Measurements from ENCODE around the gene PRKAR1A.
"Not testable (repeated sequence)": the region's sequence is repeated elsewhere in the genome, so short reads cannot be mapped to it uniquely, and the experiment has no call there.

The PRKAR1A gene

DNA sequence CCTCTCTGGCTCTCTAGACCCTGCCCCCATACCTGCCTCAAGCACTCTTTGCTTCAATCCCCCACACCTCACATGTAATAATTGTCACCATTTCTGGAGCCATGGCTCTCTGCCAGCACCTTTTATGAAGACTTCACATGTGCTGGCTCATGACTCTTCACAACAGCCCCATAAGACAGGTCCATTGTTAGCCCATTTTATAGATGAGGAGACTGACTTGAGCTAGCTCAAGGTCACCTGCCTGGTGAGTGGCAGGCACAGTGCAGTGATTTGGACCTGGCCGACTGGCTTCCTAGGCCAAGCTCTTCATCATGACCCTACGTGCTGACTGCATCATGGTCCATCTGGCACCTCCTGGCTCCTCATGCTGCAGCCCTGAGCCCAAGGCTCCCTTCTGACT, 63.9 kb downstream of the PRKAR1A start:
- no peak for DNase-seq (ENCODE audit: extremely low read depth in 1 of 2, low read depth in 1 of 2)

GRCh38 chr17:68576811-68577496, 64.7 kb downstream of the PRKAR1A start:
- no peak for DNase-seq (ENCODE audit: extremely low read depth in 1 of 2, low read depth in 1 of 2)

DNA sequence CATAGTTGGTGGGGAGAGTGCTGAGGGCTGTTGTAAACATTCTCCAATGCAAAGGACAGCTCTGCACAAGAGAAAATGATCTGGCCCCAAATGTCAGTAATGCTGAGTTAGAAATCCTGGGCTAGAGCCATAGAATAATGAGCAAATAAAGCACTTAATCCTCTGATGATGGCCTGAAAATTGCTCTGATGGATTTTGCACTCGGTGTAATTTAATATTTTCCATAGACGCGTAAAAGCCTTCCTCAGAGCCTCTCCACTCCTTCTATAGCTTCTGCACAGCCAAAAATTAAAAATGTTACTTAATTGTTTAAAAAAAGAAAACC, 65.2 kb downstream of the PRKAR1A start:
- no peak for DNase-seq (ENCODE audit: extremely low read depth in 1 of 2, low read depth in 1 of 2)

DNA sequence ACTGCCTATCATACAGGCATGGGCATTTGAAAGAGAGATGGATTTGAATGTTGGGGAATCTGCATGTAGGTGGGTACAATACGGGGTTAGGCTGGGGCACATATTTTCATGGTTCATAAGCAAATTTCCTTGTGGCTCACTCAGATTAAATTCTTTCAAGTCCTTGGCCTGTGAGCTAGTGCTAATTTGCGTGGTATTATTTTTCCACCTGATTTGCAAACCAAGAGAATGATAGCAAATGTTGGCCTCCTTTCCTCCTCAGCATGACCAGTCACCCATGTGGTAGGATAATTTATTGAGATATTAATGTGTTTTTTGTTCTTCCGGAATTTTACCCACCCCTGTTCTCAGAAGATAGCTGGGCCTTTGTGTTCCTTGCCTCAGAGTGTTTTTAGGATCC, 66.0 kb downstream of the PRKAR1A start:
- DNase-seq (ENCODE audit: extremely low read depth in 1 of 2, low read depth in 1 of 2) = no peak

DNA sequence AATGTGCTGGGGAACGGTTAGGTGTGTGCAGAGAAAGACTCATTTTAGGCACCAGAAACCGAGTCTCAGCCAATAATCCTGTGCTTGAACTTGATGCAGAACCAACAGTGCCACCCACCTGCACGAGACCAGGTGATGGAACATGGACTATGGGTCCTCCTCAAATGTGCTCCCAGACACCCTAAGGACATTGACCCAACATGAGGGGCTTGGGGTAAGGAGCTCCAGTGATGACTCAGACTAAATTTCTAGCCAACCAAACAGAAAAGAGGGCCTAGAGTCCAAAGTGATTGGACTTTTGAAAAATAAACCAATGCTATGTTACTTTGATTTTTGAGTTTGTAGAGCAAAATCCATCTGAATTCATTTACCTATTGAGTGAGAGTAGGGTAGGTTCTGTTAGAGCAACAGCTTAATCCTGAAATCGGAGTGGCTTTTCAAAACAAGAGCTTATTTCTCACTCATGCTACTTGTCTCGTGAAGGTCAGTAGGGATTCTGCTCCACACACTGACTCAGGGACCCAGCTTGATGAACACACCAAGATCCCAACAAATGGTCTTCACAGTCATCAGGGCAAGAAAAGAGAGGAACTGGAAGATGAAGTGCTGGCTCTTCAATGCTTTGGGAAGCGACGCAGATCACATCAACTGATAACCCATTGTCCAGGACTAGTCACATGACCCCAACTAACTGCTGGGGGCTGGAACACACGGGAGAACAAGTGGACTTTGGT, 67.1 kb downstream of the PRKAR1A start:
- no peak for DNase-seq (ENCODE audit: extremely low read depth in 1 of 2, low read depth in 1 of 2)

DNA sequence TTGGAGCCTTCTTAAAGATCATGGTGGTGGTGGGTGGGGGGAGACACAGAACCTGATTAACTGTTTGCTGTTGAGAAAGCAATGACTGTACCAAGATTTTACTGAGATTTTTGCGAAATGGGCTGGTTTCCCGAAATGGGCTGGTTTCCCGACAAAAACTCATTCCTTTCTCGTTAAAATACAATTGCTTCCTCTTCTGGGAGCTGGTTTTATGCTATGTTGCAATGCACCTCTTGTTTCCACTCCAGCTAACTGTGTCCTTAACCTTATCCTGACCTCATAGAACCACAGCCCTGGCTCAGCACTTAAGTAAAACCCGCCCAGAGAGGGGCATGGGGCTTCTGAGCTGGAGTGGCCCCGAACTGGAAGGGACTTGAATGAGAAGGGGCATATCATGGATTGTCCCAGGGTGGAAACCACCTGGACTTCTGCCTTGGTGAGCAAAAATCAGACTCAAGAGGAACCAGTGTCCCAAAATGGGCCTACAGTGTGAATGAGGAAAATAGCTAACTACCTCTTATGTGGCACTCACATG, 68.1 kb downstream of the PRKAR1A start:
- no peak for DNase-seq (ENCODE audit: extremely low read depth in 1 of 2, low read depth in 1 of 2)

- no peak for DNase-seq (ENCODE audit: extremely low read depth in 1 of 2, low read depth in 1 of 2)
Observed at GRCh38 chr17:68581863-68582645, 69.8 kb downstream of the PRKAR1A start.

DNA sequence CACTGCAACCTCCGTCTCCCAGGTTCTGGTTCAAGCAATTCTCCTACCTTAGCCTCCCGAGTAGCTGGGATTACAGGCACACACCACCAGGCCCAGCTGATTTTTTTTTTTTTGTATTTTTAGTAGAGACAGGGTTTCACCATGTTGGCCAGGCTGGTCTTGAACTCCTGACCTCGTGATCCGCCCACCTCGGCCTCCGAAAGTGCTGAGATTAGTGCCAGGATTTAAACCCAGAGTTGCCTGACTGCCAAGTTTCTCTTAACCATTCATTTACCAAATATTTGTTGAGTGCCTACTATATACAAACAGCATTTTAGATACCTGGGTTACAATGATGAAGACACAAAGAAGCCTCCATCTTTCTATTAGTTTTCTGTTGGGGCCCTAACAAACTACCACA, 70.6 kb downstream of the PRKAR1A start:
- not testable (repeated sequence) for DNase-seq (ENCODE audit: extremely low read depth in 1 of 2, low read depth in 1 of 2)

- DNase-seq (ENCODE audit: extremely low read depth in 1 of 2, low read depth in 1 of 2) = no peak
Observed at GRCh38 chr17:68584581-68585303, 72.5 kb downstream of the PRKAR1A start.

GRCh38 chr17:68585643-68586042, 73.4 kb downstream of the PRKAR1A start:
- DNase-seq (ENCODE audit: extremely low read depth in 1 of 2, low read depth in 1 of 2) = no peak

DNA sequence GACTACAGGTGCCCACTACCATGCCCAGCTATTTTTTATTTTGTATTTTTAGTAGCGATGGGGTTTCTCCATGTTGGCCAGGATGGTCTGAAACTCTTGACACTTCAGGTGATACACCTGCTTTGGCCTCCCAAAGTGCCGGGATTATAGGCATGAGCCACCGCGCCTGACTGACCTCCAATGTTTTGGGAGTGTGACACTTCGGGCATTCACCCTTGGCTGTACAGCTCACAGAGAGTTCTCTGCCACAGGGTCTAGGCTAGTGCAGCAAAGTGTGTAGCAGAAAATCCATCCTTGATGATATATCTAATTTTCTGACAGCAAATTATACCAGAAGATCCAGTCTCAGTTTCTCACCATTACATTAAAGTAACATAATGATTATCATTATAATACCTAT, 74.8 kb downstream of the PRKAR1A start:
- no peak for DNase-seq (ENCODE audit: extremely low read depth in 1 of 2, low read depth in 1 of 2)

DNA sequence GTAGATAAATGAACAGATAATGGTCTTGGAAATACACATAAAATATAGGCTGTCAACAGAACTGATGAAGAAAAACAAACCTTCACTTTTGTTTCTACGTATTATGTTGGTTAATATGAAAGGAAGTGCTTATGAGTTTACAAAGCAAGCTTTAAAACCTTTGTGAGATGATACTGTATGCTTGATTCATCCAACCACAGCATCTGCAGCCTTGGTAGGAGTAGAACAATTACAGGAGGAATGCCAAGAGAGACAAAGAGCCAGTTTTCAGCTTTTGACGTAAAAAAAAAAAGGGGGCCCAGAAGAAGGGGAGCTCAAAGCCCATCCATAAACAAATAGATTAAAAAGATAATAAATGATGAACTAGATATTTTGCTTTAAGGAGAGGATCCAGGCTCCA, 75.6 kb downstream of the PRKAR1A start:
- DNase-seq (ENCODE audit: extremely low read depth in 1 of 2, low read depth in 1 of 2) = no peak

- no peak for DNase-seq (ENCODE audit: extremely low read depth in 1 of 2, low read depth in 1 of 2)
Observed at GRCh38 chr17:68588362-68588761, 76.1 kb downstream of the PRKAR1A start.

- no peak for DNase-seq (ENCODE audit: extremely low read depth in 1 of 2, low read depth in 1 of 2)
Observed at GRCh38 chr17:68589086-68589485, 76.9 kb downstream of the PRKAR1A start.

DNA sequence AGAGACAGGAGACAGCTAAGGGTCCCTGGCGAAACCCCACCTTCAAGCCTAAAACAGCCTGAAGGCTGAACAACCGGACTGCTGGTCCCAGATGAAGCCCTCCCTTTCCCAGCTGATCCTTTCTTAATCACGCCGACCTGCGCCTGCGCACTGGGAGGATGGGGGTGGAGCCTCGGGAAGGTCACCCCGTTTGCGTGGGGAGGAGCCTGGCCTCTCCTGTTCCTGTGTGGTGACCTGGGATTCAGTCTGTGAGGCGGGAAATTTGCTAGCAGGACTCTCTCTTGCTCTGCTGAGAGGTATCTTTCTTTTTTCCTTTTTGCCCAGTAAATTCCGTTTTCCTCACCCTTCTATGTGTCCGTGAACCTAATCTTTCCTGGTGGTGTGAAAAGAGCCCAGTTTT, 79.4 kb downstream of the PRKAR1A start:
- no peak for DNase-seq (ENCODE audit: extremely low read depth in 1 of 2, low read depth in 1 of 2)

- no peak for DNase-seq (ENCODE audit: extremely low read depth in 1 of 2, low read depth in 1 of 2)
Observed at GRCh38 chr17:68592009-68592408, 79.8 kb downstream of the PRKAR1A start.

DNA sequence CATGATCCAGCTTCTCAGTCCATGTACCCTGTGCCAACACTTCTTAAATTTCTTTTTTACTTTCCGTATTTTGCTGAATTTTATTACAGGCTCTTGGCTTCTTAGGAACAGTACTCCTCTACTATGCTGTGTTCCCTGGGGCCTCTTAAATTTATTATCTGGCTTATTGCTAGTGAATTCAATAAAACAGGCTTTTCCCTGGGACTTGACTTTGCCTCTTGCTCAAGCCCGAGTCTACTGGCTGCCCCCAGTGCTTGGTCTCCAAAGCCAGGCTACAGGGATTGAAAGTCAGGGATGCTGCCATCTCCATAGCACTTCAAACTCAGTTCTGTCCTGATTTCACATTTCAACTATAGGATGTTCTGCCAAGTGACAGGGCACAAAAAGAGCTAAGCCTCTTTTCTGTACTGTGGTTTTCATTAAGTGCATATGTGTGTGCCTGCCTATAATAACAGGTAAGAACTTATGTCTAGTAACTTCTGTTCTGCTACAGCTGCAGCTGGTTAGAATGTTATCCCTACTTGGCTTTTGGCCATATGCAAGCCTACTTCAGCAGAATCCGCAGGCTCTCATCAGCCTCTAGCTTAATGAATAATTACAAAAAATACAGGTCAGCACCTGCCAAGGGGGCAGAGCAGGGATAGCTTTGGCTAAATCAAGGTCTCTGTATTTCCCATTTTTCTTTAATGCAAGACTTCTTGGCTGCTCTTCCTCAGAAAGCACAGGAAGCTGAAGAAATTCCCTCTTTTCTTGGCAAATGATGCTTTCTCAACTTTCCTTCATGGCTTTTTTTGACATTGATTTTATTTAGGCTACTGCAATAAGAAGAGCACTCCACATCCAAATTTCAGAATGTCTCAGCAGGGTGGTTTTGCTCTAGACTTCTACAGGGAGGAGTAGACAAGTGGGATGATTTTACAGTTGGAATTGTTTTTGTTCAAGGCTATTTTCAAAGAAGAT, 80.7 kb downstream of the PRKAR1A start:
- DNase-seq (ENCODE audit: extremely low read depth in 1 of 2, low read depth in 1 of 2) = no peak

- no peak for DNase-seq (ENCODE audit: extremely low read depth in 1 of 2, low read depth in 1 of 2)
Observed at GRCh38 chr17:68594552-68594951, 82.3 kb downstream of the PRKAR1A start.

DNA sequence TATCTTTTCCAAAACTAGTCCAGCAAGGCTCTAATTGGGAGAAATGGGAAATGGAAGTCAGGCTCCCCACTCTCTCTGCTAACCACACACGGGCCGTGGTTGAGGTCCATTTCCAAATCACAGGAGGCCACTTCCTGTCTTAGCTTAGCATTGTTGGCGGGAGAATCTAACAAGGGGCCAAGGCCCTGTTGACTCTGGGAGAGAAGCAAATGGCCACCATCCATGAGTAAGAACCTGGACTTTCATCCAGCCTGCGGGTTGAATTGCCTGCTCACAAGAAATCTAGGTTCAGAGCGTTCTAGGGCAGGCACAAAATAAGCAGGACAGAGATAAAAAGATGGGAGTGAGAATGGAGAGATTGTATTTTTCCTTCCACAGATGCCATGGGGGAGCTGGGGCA, 83.3 kb downstream of the PRKAR1A start:
- DNase-seq (ENCODE audit: extremely low read depth in 1 of 2, low read depth in 1 of 2) = no peak

GRCh38 chr17:68595986-68596385, 83.8 kb downstream of the PRKAR1A start:
- no peak for DNase-seq (ENCODE audit: extremely low read depth in 1 of 2, low read depth in 1 of 2)

All from stimulated activated CD8-positive, alpha-beta memory T cell treated with anti-CD3 and anti-CD28 coated beads, Interleukin-7, amount 100 ng/mL, for 48 hours (primary cell).